ENCODE results near the gene CDC23.
A peak's percentile ranks its signal among the peaks of the same experiment; 100 is the strongest.

The CDC23 gene

DNA sequence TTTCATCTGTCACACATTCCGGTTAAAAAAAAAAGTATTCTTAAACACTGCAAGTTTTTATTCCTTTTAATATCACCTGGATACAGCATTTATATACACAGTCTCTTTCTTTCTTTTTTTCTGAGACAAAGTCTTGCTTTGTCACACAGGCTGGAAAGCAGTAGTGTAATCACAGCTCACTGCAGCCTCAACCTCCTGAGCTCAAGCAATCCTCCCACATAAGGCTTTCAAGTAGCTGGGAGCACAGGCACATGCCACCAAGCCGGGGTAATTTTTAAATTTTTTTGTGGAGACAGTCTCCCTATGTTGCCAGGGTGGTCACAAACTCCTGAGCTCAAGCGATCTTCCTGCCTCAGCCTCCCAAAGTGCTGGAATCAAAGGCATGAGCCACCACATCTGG, 20.3 kb downstream of the CDC23 start:
- no peaks in the 10 kb centered on the region for H3K9me3 ChIP-seq (ENCODE audit: control insufficient read depth, insufficient read depth, low read depth, low read length)
- CTCF ChIA-PET, result no interaction called here
- POLR2A ChIA-PET, result interaction anchor here (0.8 kb wide), 1 partner anchor 20 kb away, joined by 4 read pairs; the partner anchor contains the start of gene CDC23
- H3K27ac ChIP-seq (ENCODE audit: extremely low read depth, low read depth, low read length), result no peak overlapping the region
- TF ChIP-seq ZSCAN4 (tag by site-specific recombination; IDR thresholded peaks at IDR 0.05) (no peak), ZNF48 (tag by site-specific recombination; IDR thresholded peaks at IDR 0.05) (no peak), ZBTB20 (tag by site-specific recombination; IDR thresholded peaks at IDR 0.05) (no peak), ZNF211 (tag by site-specific recombination; IDR thresholded peaks at IDR 0.05; ENCODE audit: low read depth) (no peak)
- no peak overlapping the region for H3K4me3 ChIP-seq (ENCODE audit: low read depth, low read length)
- peaks cover 77 to 87% of the 10 kb centered on the region in 2 experiments for H3K36me3 ChIP-seq (ENCODE audit: control insufficient read depth in 2 of 2, insufficient read depth in 1 of 2, low read length in 2 of 2)
- no peaks in the 10 kb centered on the region for H3K4me1 ChIP-seq (ENCODE audit: control insufficient read depth, insufficient read depth, low read length)

GRCh38 chr5:138188626-138189025, 24.5 kb downstream of the CDC23 start:
- CTCF ChIA-PET, result interaction anchor here (0.6 to 1.2 kb wide), 6 partner anchors 8 to 689 kb away, joined by 3 to 6 read pairs (median 4); no protein-coding TSS in a partner anchor
- H3K36me3 ChIP-seq (ENCODE audit: control insufficient read depth in 2 of 2, insufficient read depth in 1 of 2, low read length in 2 of 2), result peaks cover 86 to 95% of the 10 kb centered on the region in 2 experiments
- TF ChIP-seq ZNF37A (tag by site-specific recombination; IDR thresholded peaks at IDR 0.05) (no peak), ZBTB17 (tag by site-specific recombination; IDR thresholded peaks at IDR 0.05) (0 out of 2 replicates have a peak, but pooled peaks have one; percentile 4)

DNA sequence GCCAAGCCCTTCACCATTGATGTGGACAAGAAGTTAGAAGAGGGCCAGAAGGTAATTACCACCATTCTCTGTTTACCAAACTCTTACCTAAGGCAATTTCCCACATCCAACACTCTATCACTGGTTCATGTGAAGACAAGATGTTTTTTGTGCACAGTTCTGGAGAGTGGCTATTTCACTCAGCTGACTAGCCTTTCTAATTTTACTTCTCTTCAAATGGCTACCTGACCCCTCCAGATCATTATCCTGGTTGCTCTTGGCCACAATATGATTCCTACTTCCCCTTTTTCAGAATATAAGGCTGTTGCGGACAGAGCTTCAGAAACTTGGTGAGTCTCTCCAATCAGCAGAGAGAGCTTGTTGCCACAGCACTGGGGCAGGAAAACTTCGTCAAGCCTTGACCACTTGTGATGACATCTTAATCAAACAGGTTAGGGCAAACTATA, 27.1 kb downstream of the CDC23 start:
- no peaks in the 10 kb centered on the region for H3K9me3 ChIP-seq (ENCODE audit: control insufficient read depth, insufficient read depth, low read depth, low read length)
- no peak for TF ChIP-seq FEZF1 (tag by site-specific recombination; IDR thresholded peaks at IDR 0.05)
- TF ChIP-seq ZNF248 (tag by site-specific recombination; IDR thresholded peaks at IDR 0.05), result no peak
- TF ChIP-seq ZBTB21 (tag by site-specific recombination; IDR thresholded peaks at IDR 0.05), result no peak
- TF ChIP-seq ZNF114 (tag by site-specific recombination; IDR thresholded peaks at IDR 0.05), result no peak
- TF ChIP-seq ZNF473 (tag by site-specific recombination; IDR thresholded peaks at IDR 0.05), result no peak
- TF ChIP-seq KLF8 (tag by site-specific recombination; IDR thresholded peaks at IDR 0.05), result no peak
- TF ChIP-seq ZNF777 (tag by site-specific recombination; IDR thresholded peaks at IDR 0.05; ENCODE audit: borderline replicate concordance), result no peak
- TF ChIP-seq, protein P1, sequence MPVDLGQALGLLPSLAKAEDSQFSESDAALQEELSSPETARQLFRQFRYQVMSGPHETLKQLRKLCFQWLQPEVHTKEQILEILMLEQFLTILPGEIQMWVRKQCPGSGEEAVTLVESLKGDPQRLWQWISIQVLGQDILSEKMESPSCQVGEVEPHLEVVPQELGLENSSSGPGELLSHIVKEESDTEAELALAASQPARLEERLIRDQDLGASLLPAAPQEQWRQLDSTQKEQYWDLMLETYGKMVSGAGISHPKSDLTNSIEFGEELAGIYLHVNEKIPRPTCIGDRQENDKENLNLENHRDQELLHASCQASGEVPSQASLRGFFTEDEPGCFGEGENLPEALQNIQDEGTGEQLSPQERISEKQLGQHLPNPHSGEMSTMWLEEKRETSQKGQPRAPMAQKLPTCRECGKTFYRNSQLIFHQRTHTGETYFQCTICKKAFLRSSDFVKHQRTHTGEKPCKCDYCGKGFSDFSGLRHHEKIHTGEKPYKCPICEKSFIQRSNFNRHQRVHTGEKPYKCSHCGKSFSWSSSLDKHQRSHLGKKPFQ (tag by site-specific recombination; IDR thresholded peaks at IDR 0.05), result no peak
- no peak for TF ChIP-seq ZNF521 (tag by site-specific recombination; IDR thresholded peaks at IDR 0.05)
- TF ChIP-seq, protein P2, sequence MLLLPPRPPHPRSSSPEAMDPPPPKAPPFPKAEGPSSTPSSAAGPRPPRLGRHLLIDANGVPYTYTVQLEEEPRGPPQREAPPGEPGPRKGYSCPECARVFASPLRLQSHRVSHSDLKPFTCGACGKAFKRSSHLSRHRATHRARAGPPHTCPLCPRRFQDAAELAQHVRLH (tag by site-specific recombination; IDR thresholded peaks at IDR 0.05), result no peak
- no peak for TF ChIP-seq ZNF658 (tag by site-specific recombination; IDR thresholded peaks at IDR 0.05)
- no peak for TF ChIP-seq ZNF184 (tag by site-specific recombination; IDR thresholded peaks at IDR 0.05)
- H3K4me1 ChIP-seq (ENCODE audit: control insufficient read depth, insufficient read depth, low read length), result no peaks in the 10 kb centered on the region
- peaks cover 74 to 98% of the 10 kb centered on the region in 2 experiments for H3K36me3 ChIP-seq (ENCODE audit: control insufficient read depth in 2 of 2, insufficient read depth in 1 of 2, low read length in 2 of 2)
- H3K27ac ChIP-seq (ENCODE audit: extremely low read depth, low read depth, low read length), result no peak overlapping the region
- no peak overlapping the region for H3K4me3 ChIP-seq (ENCODE audit: low read depth, low read length)
- ChIA-PET POLR2A (interaction anchor here (1.5 kb wide), 1 partner anchor 28 kb away, joined by 4 read pairs; the partner anchor contains the start of gene CDC23), CTCF (interaction anchor here (0.7 to 2.0 kb wide), 4 partner anchors 19 to 128 kb away, joined by 3 to 5 read pairs (median 4); no protein-coding TSS in a partner anchor)

More at GRCh38 chr5:138188626-138189025, 24.5 kb downstream of the CDC23 start:
- H3K9me3 ChIP-seq (ENCODE audit: control insufficient read depth, insufficient read depth, low read depth, low read length), result no peaks in the 10 kb centered on the region
- POLR2A ChIA-PET, result interaction anchor here (1.9 to 2.6 kb wide), 2 partner anchors 10 to 25 kb away, joined by 5 to 11 read pairs; partner anchors contain the start of genes CDC23 and KIF20A
- no peak overlapping the region for H3K27ac ChIP-seq (ENCODE audit: extremely low read depth, low read depth, low read length)
- H3K4me3 ChIP-seq (ENCODE audit: low read depth, low read length), result no peak overlapping the region
- H3K4me1 ChIP-seq (ENCODE audit: control insufficient read depth, insufficient read depth, low read length), result no peaks in the 10 kb centered on the region

All from HEK293 (cell line).